ENCODE data around the gene GTPBP3. TPM values are rescaled to one million over a fixed set of nuclear protein-coding genes. Genes with fewer than 3 reads are reported as not detected.

GTPBP3 gene
- total RNA-seq, 1 donor from 2014 or later: 48.4 TPM

GRCh38 chr19:17296273-17296672, 41.1 kb upstream of the GTPBP3 start:
- TF ChIP-seq CTCF (IDR thresholded peaks at IDR 0.05; ENCODE audit: insufficient read depth, low read length, severe bottlenecking): peak; percentile 23
- H3K27me3 ChIP-seq (ENCODE audit: control insufficient read depth, insufficient read depth, low read length): no peaks in the 10 kb centered on the region
- H3K36me3 ChIP-seq (ENCODE audit: control insufficient read depth, insufficient read depth, low read length): peaks cover 2% of the 10 kb centered on the region
- DNase-seq (ENCODE audit: low read depth) (peak; percentile 65), FAIRE-seq (no peak)
- no peak overlapping the region for H3K4me3 ChIP-seq (ENCODE audit: low read depth, low read length)

- Histone ChIP-seq H3K36me3 (ENCODE audit: control insufficient read depth, insufficient read depth, low read length) (peaks cover 2% of the 10 kb centered on the region), H3K27me3 (ENCODE audit: control insufficient read depth, insufficient read depth, low read length) (no peaks in the 10 kb centered on the region), H3K4me3 (ENCODE audit: low read depth, low read length) (no peak overlapping the region)
- peak; percentile 82 for DNase-seq (ENCODE audit: low read depth)
- TF ChIP-seq CTCF (IDR thresholded peaks at IDR 0.05; ENCODE audit: insufficient read depth, low read length, severe bottlenecking): no peak
- FAIRE-seq: no peak
These were observed 40.4 kb upstream of the GTPBP3 start for GRCh38 chr19:17296976-17297375.

GRCh38 chr19:17300992-17301619, 36.2 kb upstream of the GTPBP3 start:
- no peak for TF ChIP-seq CTCF (IDR thresholded peaks at IDR 0.05; ENCODE audit: insufficient read depth, low read length, severe bottlenecking)
- H3K27me3 ChIP-seq (ENCODE audit: control insufficient read depth, insufficient read depth, low read length): no peaks in the 10 kb centered on the region
- no peak for FAIRE-seq
- no peak for DNase-seq (ENCODE audit: low read depth)
- no peaks in the 10 kb centered on the region for H3K36me3 ChIP-seq (ENCODE audit: control insufficient read depth, insufficient read depth, low read length)
- H3K4me3 ChIP-seq (ENCODE audit: low read depth, low read length): no peak overlapping the region

GRCh38 chr19:17302391-17303166, 34.8 kb upstream of the GTPBP3 start:
- DNase-seq (ENCODE audit: low read depth): peak; percentile 20
- no peaks in the 10 kb centered on the region for H3K36me3 ChIP-seq (ENCODE audit: control insufficient read depth, insufficient read depth, low read length)
- peak overlapping the region; percentile 70 for H3K4me3 ChIP-seq (ENCODE audit: low read depth, low read length)
- no peak for TF ChIP-seq CTCF (IDR thresholded peaks at IDR 0.05; ENCODE audit: insufficient read depth, low read length, severe bottlenecking)
- H3K27me3 ChIP-seq (ENCODE audit: control insufficient read depth, insufficient read depth, low read length): no peaks in the 10 kb centered on the region
- FAIRE-seq: no peak

GRCh38 chr19:17303167-17303939, 34.0 kb upstream of the GTPBP3 start, which contains the start of gene ABHD8:
ABHD8 (minus strand) TSS chr19:17303425; CDS start chr19:17301616, 1,809 bp downstream.
- FAIRE-seq (no peak), DNase-seq (ENCODE audit: low read depth) (peak; percentile 81)
- Histone ChIP-seq H3K4me3 (ENCODE audit: low read depth, low read length) (peak within 1 kb of the TSS; percentile 70), H3K36me3 (ENCODE audit: control insufficient read depth, insufficient read depth, low read length) (no peaks in the 10 kb centered on the region), H3K27me3 (ENCODE audit: control insufficient read depth, insufficient read depth, low read length) (no peaks in the 10 kb centered on the region)
- TF ChIP-seq CTCF (IDR thresholded peaks at IDR 0.05; ENCODE audit: insufficient read depth, low read length, severe bottlenecking): peak; percentile 55

Data from bronchial epithelial cell (primary cell).